PFSK-1 (cell line): Measurements from ENCODE around the gene CYP27C1.

Source experiments
- FOXP2 ChIP-seq: optimal IDR thresholded peaks from 2 replicates; pipeline ENCODE3; 2011; ENCODE audit warnings: borderline replicate concordance, control low read depth, inconsistent platforms; ENCODE audit not compliant: insufficient read depth; ENCODE audit errors: extremely low read length, extremely low read depth
- POLR2AphosphoS5 ChIP-seq: IDR thresholded peaks from 2 replicates; pipeline ENCODE4 v1.6.1; 2012; ENCODE audit warnings: low read depth, mild to moderate bottlenecking, control low read depth, low read length, moderate library complexity
- SIN3A ChIP-seq: IDR thresholded peaks from 2 replicates; pipeline ENCODE4 v1.6.1; 2012; ENCODE audit warnings: mild to moderate bottlenecking, low read length, moderate library complexity, borderline replicate concordance; ENCODE audit not compliant: insufficient read depth
- TAF1 ChIP-seq: IDR thresholded peaks from 2 replicates; pipeline ENCODE4 v1.6.1; 2012; ENCODE audit warnings: low read length, control low read depth, borderline replicate concordance; ENCODE audit not compliant: insufficient read depth
- TF ChIP-seq, protein P1 (sequence below), 2 experiments: IDR thresholded peaks; 2 replicates each; pipeline versions ENCODE4 v1.6.1 to v1.8.0; 2011 to 2012; ENCODE audit warnings: low read depth in 2 of 2, low read length in 2 of 2, control low read depth in 1 of 2, inconsistent platforms in 1 of 2, mild to moderate bottlenecking in 1 of 2, moderate library complexity in 1 of 2; ENCODE audit not compliant: insufficient read depth in 1 of 2

Gene CYP27C1

DNA sequence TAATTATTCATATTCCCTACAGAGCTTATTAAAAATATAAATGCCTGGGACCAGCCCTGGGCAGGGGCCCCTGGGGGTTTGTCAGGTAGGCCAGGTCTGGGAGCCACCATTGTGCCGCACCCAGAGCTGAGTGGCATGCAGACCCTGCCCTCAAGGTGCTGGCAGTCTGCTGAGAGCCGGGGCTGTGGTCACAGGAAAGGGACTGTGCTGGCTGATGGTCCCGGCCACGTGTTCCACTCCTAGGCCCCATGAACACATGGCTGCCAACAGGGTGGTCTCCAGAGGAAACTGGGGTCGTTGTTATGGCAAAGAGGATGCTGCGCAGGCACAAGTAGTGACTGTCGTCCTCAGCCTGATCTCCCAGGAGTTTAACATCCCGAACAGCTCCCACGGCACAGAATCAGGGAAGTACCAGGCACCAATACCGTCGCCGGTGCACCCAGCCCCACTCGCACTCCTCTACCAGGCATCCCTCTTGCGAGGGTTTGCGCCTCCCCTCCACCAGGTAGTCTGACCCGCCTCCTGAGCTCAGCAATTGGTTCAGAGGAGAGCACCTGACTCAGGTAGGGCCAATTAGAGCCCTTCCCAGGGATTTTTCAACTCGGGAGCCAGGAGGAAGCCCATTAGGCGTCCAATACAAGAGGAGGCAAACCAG lies 73.9 kb downstream of the CYP27C1 start:
- TF ChIP-seq FOXP2 (no peak), SIN3A (no peak), POLR2AphosphoS5 (no peak), TAF1 (no peak)
- TF ChIP-seq, protein P1, sequence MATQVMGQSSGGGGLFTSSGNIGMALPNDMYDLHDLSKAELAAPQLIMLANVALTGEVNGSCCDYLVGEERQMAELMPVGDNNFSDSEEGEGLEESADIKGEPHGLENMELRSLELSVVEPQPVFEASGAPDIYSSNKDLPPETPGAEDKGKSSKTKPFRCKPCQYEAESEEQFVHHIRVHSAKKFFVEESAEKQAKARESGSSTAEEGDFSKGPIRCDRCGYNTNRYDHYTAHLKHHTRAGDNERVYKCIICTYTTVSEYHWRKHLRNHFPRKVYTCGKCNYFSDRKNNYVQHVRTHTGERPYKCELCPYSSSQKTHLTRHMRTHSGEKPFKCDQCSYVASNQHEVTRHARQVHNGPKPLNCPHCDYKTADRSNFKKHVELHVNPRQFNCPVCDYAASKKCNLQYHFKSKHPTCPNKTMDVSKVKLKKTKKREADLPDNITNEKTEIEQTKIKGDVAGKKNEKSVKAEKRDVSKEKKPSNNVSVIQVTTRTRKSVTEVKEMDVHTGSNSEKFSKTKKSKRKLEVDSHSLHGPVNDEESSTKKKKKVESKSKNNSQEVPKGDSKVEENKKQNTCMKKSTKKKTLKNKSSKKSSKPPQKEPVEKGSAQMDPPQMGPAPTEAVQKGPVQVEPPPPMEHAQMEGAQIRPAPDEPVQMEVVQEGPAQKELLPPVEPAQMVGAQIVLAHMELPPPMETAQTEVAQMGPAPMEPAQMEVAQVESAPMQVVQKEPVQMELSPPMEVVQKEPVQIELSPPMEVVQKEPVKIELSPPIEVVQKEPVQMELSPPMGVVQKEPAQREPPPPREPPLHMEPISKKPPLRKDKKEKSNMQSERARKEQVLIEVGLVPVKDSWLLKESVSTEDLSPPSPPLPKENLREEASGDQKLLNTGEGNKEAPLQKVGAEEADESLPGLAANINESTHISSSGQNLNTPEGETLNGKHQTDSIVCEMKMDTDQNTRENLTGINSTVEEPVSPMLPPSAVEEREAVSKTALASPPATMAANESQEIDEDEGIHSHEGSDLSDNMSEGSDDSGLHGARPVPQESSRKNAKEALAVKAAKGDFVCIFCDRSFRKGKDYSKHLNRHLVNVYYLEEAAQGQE (IDR thresholded peaks at IDR 0.05; ENCODE audit: insufficient read depth in 1 of 2, low read depth in 2 of 2, low read length in 2 of 2) = no peak

DNA sequence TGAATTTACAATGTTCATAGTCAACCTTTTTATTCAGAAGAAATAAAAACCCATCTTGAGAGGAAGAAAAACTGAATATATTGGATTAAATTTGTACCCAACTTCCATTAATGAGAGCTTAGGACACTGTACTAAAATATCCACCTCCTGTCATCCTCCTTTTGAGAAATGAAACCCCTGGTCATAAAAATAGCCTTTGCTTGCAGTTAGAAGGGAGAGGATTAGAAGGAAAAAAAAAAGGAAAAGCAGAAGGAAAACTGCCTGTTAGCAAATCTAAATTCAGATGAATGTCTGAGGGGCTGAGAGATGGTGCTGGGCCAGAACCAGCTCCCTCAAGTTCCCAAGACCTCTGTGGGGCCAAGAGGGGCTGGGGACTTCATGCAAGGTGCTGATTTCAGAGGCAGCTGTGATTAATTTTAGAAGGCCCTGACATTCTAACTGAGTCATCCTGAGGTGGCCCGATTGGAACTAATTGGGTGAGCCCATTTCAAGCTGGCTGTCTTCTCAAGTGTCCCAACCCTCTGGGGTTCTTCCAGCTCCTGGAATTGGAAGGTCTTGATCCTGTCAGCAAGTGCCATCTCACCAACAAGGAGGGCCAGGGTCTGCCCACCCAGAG lies 74.7 kb downstream of the CYP27C1 start:
- TF ChIP-seq POLR2AphosphoS5 = no peak

DNA sequence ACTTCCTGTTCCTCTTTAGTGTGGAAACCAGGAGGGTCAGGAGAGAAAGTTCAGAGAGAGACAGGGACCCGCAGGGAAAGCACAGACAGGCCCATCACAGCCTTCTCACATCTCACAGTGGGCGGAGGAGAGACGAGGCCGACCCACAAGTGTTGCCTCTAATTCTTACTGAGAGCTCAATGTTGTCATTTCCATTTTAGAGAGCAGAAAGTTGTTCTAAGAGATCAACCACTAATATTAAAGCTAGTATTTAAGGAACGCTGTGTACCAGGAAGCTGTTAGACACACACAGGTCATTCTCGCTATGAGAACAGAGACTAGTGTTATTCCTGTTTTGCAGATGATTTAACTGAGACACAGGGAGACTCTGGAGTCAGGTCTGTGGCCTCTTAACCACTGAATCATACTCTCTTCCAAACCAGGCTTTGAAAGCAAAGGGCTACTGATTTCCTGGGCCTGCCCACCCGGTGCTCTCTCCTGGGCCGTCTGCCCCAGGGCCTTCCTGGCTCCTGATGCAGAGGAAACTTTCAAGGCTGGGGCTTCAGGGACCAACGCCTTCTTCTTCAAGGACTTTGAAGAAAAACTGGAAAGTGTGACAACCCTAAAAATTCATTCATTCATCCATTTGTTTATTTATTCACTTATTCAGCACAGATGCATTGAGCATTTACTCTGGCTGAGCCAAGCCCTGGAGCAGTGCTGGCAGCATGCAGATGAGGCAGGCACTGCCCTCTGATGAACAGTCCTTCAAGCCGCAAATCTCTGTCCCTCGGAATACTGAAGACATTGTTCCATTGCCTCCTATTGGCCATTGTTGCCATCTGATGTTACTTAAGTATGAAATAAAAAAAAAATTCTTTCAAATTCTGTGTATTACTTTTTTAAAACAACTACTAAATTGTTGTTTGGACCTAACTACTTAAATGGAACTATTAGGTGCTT lies 76.0 kb downstream of the CYP27C1 start:
- TF ChIP-seq POLR2AphosphoS5 = no peak
- TF ChIP-seq, protein P1 (IDR thresholded peaks at IDR 0.05; ENCODE audit: insufficient read depth in 1 of 2, low read depth in 2 of 2, low read length in 2 of 2) = no peak

DNA sequence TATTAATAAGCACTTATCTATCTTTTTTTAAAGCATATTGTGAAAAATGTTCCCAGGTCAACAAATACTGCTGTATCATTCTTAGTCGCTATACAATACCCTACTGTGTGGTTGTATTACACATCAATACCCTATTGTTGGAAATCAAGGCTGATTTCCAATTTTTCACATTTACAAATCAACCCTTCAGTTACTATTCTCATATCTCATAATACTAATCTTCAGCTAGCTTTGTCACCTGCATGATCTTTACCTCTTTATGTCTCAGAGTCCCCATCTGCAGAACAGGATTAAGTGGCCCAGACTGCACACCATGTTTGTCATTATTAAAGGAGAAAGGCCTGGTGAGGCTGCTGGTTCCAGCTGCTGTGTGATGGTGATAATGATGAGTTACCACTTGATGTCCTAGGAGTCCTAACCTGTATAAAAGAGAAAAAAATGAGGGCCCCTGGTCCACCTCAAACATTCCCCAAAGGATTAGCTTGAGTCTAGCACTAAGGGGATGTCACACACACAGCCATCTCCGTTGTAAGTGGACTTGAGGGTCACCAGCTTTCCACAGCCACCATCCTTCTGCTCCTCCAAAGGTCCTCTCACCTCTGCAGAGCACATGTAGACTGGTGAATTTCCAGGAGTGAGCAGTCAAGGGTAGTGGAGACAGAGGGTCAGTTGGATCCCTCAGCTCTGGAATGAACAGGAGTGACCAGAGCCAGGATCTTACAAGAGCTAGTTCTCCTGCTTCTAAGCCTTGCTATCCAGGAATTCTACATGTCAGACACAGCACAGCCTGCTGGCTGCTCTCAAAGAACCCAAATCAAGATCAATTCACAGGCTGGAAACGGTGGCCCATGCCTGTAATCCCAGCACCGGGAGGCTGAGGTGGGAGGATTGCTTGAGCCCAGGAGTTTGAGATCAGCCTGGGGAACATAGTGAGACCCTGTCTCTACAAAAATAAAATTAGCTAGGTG lies 77.2 kb downstream of the CYP27C1 start:
- TF ChIP-seq TAF1 (no peak), FOXP2 (no peak), SIN3A (no peak), POLR2AphosphoS5 (no peak)
- TF ChIP-seq, protein P1 (IDR thresholded peaks at IDR 0.05; ENCODE audit: insufficient read depth in 1 of 2, low read depth in 2 of 2, low read length in 2 of 2) = no peak

DNA sequence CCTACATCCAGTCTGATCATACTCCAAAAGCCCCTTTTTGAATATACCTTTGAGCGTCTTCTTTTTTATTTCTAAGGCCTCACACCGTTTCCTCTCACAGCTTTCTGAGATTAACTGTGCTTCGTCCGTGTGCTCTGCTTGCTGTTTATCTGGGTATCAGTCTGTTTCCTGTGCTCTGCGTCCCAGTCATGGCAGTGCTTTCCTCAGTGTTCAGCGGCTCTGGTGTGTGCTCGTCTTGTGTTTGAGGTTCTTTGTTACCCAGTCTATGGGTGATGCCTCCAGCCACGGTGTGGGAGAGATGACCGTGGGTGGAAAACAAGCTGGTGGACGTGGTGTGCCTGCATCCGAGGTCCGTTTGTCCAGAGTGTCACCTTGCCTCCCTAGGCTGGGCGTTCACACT lies 79.6 kb downstream of the CYP27C1 start:
- TF ChIP-seq FOXP2 = no peak
- TF ChIP-seq POLR2AphosphoS5 = no peak
- TF ChIP-seq, protein P1 (IDR thresholded peaks at IDR 0.05; ENCODE audit: insufficient read depth in 1 of 2, low read depth in 2 of 2, low read length in 2 of 2) = no peak
- no peak for TF ChIP-seq SIN3A
- no peak for TF ChIP-seq TAF1
